ENCODE data around the gene MAK. TPM values are rescaled to one million over a fixed set of nuclear protein-coding genes. Genes with fewer than 3 reads are reported as not detected.

Gene MAK
- total and polyA plus RNA-seq, 2 experiments from 2014 or later: 0.35 to 1.6 TPM

DNA sequence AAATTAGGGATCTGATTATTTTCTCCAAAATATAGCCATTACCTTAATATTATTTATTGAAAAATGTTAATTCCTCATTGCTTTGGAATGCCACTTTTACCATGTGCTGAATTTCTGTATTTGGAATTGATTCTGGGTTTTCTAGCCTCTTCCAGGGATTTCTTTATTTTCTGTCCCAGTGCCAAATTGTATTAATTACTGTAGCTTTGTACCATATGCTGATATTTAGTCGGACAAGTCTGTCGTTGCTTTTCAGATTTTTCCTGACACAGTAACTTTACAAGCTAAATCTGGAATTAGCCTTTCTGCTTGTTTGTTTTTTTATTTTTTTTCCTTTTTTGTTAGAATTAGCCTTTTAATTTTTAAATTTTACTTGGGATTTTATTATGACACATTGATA, 101.6 kb downstream of the MAK start:
- peaks cover 10% of the 10 kb centered on the region for H3K27me3 Mint-ChIP-seq (ENCODE audit: insufficient read depth, low read depth, poor library complexity)
- no peaks in the 10 kb centered on the region for H3K4me1 ChIP-seq (ENCODE audit: insufficient read depth)
- H3K9me3 Mint-ChIP-seq: no peaks in the 10 kb centered on the region
- no peak overlapping the region for H3K27ac Mint-ChIP-seq
- no peaks in the 10 kb centered on the region; the same call in 1 of the 2 replicates for H3K79me2 ChIP-seq (replicated peaks; ENCODE audit: insufficient read depth)
- H3K4me2 ChIP-seq: no peak overlapping the region
- H3F3A ChIP-seq (replicated peaks; ENCODE audit: low read depth): no peaks in the 10 kb centered on the region
- H2AFZ ChIP-seq: no peak overlapping the region
- DNase-seq (ENCODE audit: low spot score): no peak
- no peaks in the 10 kb centered on the region for H3K36me3 ChIP-seq (ENCODE audit: insufficient read depth)
- no peak overlapping the region for H3K4me3 ChIP-seq
- no peaks in the 10 kb centered on the region for H3K9me2 ChIP-seq (ENCODE audit: insufficient read depth)
- no peaks in the 10 kb centered on the region for H3K27me3 ChIP-seq (ENCODE audit: insufficient read depth)
- no peak for ATAC-seq
- H3K36me3 Mint-ChIP-seq (ENCODE audit: low read depth): peaks cover 30% of the 10 kb centered on the region
- H3K4me3 Mint-ChIP-seq: no peak overlapping the region
- no peaks in the 10 kb centered on the region for H3K4me1 Mint-ChIP-seq
- no peaks in the 10 kb centered on the region for H4K20me1 ChIP-seq (replicated peaks; ENCODE audit: insufficient read depth)
- no peak for TF ChIP-seq EZH2 (IDR thresholded peaks at IDR 0.05; ENCODE audit: low read depth, unreplicated experiment)
- H3K27ac ChIP-seq (ENCODE audit: low read depth): no peak overlapping the region

DNA sequence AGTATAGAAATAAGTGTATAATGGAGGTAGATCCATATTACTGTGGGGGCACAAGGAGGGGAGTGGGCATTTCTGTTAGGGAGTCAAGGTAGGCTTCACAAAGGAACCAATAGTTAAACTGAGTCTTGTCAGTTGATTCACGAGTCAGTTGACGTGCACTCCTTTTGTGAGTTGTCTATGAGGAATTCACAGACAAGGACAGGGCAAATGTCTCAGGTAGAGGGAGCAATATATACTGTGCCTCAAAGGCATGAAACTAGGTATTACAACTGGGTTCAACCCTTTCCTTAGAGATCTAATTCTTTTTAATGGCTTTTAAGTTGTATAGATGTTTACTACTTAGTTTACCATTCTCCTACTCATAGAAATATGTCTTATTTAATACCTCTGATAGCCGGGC, 104.5 kb downstream of the MAK start:
- Mint-ChIP-seq H3K36me3 (ENCODE audit: low read depth) (peaks cover 35% of the 10 kb centered on the region), H3K4me3 (no peak overlapping the region), H3K27me3 (ENCODE audit: insufficient read depth, low read depth, poor library complexity) (peaks cover 5% of the 10 kb centered on the region), H3K27ac (no peak overlapping the region; the same call in 1 of the 2 replicates), H3K9me3 (no peaks in the 10 kb centered on the region), H3K4me1 (no peaks in the 10 kb centered on the region)
- H3F3A ChIP-seq (replicated peaks; ENCODE audit: low read depth): no peaks in the 10 kb centered on the region
- H4K20me1 ChIP-seq (replicated peaks; ENCODE audit: insufficient read depth): no peaks in the 10 kb centered on the region
- no peak overlapping the region for H2AFZ ChIP-seq
- H3K27ac ChIP-seq (ENCODE audit: low read depth): no peak overlapping the region
- peaks cover 6% of the 10 kb centered on the region; the same call in 1 of the 2 replicates for H3K36me3 ChIP-seq (ENCODE audit: insufficient read depth)
- H3K9me2 ChIP-seq (ENCODE audit: insufficient read depth): no peaks in the 10 kb centered on the region
- H3K27me3 ChIP-seq (ENCODE audit: insufficient read depth): no peaks in the 10 kb centered on the region
- DNase-seq (ENCODE audit: low spot score) (no peak), ATAC-seq (no peak)
- no peaks in the 10 kb centered on the region for H3K4me1 ChIP-seq (ENCODE audit: insufficient read depth)
- no peak overlapping the region for H3K4me2 ChIP-seq
- no peak overlapping the region for H3K4me3 ChIP-seq
- H3K79me2 ChIP-seq (replicated peaks; ENCODE audit: insufficient read depth): no peaks in the 10 kb centered on the region; the same call in 1 of the 2 replicates
- TF ChIP-seq POLR2AphosphoS5 (IDR thresholded peaks at IDR 0.05; ENCODE audit: low read depth) (no peak), ZNF114 (CRISPR knock-in tag; IDR thresholded peaks at IDR 0.05) (no peak), NANOG (IDR thresholded peaks at IDR 0.05; ENCODE audit: borderline replicate concordance) (no peak)
- TF ChIP-seq, protein P1, sequence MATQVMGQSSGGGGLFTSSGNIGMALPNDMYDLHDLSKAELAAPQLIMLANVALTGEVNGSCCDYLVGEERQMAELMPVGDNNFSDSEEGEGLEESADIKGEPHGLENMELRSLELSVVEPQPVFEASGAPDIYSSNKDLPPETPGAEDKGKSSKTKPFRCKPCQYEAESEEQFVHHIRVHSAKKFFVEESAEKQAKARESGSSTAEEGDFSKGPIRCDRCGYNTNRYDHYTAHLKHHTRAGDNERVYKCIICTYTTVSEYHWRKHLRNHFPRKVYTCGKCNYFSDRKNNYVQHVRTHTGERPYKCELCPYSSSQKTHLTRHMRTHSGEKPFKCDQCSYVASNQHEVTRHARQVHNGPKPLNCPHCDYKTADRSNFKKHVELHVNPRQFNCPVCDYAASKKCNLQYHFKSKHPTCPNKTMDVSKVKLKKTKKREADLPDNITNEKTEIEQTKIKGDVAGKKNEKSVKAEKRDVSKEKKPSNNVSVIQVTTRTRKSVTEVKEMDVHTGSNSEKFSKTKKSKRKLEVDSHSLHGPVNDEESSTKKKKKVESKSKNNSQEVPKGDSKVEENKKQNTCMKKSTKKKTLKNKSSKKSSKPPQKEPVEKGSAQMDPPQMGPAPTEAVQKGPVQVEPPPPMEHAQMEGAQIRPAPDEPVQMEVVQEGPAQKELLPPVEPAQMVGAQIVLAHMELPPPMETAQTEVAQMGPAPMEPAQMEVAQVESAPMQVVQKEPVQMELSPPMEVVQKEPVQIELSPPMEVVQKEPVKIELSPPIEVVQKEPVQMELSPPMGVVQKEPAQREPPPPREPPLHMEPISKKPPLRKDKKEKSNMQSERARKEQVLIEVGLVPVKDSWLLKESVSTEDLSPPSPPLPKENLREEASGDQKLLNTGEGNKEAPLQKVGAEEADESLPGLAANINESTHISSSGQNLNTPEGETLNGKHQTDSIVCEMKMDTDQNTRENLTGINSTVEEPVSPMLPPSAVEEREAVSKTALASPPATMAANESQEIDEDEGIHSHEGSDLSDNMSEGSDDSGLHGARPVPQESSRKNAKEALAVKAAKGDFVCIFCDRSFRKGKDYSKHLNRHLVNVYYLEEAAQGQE (IDR thresholded peaks at IDR 0.05; ENCODE audit: unreplicated experiment): no peak
- TF ChIP-seq, protein P2, sequence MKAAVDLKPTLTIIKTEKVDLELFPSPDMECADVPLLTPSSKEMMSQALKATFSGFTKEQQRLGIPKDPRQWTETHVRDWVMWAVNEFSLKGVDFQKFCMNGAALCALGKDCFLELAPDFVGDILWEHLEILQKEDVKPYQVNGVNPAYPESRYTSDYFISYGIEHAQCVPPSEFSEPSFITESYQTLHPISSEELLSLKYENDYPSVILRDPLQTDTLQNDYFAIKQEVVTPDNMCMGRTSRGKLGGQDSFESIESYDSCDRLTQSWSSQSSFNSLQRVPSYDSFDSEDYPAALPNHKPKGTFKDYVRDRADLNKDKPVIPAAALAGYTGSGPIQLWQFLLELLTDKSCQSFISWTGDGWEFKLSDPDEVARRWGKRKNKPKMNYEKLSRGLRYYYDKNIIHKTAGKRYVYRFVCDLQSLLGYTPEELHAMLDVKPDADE (IDR thresholded peaks at IDR 0.05): no peak
- TF ChIP-seq, protein P3, sequence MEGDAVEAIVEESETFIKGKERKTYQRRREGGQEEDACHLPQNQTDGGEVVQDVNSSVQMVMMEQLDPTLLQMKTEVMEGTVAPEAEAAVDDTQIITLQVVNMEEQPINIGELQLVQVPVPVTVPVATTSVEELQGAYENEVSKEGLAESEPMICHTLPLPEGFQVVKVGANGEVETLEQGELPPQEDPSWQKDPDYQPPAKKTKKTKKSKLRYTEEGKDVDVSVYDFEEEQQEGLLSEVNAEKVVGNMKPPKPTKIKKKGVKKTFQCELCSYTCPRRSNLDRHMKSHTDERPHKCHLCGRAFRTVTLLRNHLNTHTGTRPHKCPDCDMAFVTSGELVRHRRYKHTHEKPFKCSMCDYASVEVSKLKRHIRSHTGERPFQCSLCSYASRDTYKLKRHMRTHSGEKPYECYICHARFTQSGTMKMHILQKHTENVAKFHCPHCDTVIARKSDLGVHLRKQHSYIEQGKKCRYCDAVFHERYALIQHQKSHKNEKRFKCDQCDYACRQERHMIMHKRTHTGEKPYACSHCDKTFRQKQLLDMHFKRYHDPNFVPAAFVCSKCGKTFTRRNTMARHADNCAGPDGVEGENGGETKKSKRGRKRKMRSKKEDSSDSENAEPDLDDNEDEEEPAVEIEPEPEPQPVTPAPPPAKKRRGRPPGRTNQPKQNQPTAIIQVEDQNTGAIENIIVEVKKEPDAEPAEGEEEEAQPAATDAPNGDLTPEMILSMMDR (conservative IDR thresholded peaks at IDR 0.05; ENCODE audit: low read depth in 2 of 2): no peak
